Stimulated activated effector memory CD8-positive, alpha-beta T cell treated with anti-CD3 and anti-CD28 coated beads, Interleukin-12 subunit alpha, Interleukin-12 subunit beta, amount 100 ng/mL, for 72 hours (primary cell): ENCODE measurements around the gene TNK2.
"Not testable (repeated sequence)": the region's sequence is repeated elsewhere in the genome, so short reads cannot be mapped to it uniquely, and the experiment has no call there.

Source experiments
- ATAC-seq: fragments of 150-1000 bp; cut with Tn5 transposase; 2 replicates; pipeline ENCODE4 v1.10.0; 2021
- DNase-seq, 2 donors: peaks; one replicate each; pipeline ENCODE4 v3.0.0; 2021 to 2022; ENCODE audit warnings: low spot score in 2 of 2
- H3K27ac Mint-ChIP-seq: one replicate; pipeline ENCODE4 v1.8.0; 2022; ENCODE audit warnings: mild to moderate bottlenecking, mixed read lengths
- H3K36me3 Mint-ChIP-seq: one replicate; pipeline ENCODE4 v1.8.0; 2022; ENCODE audit warnings: mild to moderate bottlenecking, mixed read lengths
- H3K4me1 Mint-ChIP-seq: one replicate; pipeline ENCODE4 v1.8.0; 2022; ENCODE audit warnings: mixed read lengths
- H3K4me3 Mint-ChIP-seq: one replicate; pipeline ENCODE4 v1.8.0; 2022; ENCODE audit warnings: mild to moderate bottlenecking, mixed read lengths
- H3K9me3 Mint-ChIP-seq: one replicate; pipeline ENCODE4 v1.8.0; 2022; ENCODE audit warnings: mixed read lengths

The TNK2 gene

DNA sequence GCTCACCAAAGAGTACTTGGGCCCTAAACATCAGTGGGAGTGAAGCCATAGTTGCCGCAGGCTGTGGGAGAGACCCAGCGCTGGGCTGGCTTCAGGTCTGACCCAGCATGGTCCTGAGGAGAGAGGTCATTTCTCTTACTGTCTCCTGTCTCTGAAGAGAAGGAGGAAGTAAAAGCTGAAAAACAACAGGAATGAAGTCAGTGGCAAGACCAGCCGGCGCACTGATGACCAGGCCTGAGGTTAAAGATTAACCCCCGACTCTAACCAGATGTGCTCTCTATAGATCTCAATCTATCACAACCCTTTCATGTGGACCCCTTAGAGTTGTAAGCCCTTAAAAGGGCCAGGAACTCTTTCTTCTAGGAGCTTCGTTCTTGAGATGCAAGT, 24.7 kb upstream of the TNK2 start:
- not testable (repeated sequence) for DNase-seq, H3K4me3 Mint-ChIP-seq, H3K27ac Mint-ChIP-seq, ATAC-seq, H3K36me3 Mint-ChIP-seq, H3K4me1 Mint-ChIP-seq, H3K9me3 Mint-ChIP-seq

DNA sequence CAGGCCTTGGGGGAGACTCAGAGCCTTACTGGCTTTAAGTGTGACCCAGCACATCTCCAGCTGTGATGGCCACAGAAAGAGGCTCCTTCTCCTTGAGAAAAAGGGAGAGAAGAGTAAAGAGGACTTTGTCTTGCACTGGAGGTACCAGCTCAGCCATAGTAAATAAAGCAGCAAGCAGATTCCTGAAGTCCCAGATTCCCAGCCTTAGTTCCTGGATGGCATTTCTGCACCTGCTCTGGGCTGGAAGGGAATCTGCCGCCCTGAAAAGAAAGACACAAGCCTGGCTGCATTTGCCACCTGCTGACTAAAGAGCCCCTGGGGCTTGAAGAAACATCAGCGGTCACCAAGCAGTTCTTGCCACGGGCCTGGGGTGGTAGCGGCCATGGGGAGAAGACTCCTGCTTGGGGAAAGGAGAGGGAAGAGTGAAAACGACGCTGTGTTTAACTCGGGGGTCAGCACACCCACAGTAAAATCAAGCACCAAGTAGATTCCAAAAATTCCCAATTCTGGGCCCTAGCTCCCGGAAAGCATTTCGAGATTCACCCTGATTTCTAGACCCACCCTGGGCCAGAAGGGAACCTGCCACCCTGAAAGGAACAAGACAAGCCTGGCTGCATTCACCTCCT, 24.2 kb upstream of the TNK2 start:
- Mint-ChIP-seq H3K4me1 (no peaks in the 10 kb centered on the region), H3K4me3 (no peak overlapping the region), H3K36me3 (peaks cover under 1% of the 10 kb centered on the region), H3K27ac (no peak overlapping the region), H3K9me3 (no peaks in the 10 kb centered on the region)
- DNase-seq (no peak), ATAC-seq (no peak)

DNA sequence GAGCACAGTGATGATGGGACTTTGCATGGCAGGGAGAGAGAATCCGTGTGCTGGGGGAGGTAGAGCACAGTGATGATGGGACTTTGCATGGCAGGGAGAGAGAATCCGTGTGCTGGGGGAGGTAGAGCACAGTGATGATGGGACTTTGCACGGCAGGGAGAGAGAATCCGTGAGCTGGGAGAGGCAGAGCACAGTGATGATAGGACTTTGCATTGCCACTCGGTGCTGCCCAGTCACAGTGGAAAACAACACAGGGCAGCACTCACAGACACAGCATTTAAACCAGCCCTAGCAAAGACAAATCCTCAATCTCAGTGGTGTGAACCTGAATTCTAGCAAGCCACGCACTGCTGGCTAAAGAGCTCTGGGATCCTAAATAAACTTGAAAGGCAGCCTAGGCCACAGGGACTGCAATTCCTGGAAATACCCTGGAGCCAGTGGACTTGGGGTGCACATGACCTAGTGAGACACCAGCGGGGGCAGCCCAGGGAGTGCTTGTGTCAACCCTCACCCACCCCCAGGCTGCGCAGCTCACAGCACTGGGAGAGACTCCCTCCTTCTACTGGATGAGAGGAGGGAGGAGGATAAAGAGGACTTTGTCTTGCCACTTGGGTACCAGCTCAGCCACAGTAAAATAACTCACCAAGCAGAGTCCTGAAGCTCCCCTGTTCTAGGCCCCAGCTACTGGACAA, 23.4 kb upstream of the TNK2 start:
- no peak for ATAC-seq

DNA sequence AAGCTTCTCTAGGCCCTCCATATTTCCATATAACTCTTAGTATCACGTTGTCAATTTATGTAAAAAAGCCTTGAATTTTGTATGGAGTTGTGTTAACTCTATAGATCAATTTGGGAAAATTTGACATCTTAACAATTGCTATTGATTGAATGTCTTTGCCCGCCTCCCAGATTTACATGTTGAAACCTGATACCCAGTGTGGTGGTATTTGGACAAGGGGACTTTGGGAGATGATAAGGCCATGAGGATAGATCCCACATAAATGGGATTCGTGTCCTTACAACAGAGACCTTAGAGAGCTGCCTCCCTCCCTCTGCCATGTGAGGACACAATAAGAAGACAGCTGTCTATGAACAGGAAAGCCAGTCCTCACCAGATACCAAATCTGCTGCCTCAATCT, 21.1 kb upstream of the TNK2 start:
- DNase-seq = no peak

More for the DNA sequence above, 23.4 kb upstream of the TNK2 start:
- H3K27ac Mint-ChIP-seq = peak overlapping the region; percentile 43
- H3K4me1 Mint-ChIP-seq = no peaks in the 10 kb centered on the region
- no peaks in the 10 kb centered on the region for H3K9me3 Mint-ChIP-seq
- DNase-seq = no peak
- no peaks in the 10 kb centered on the region for H3K36me3 Mint-ChIP-seq
- H3K4me3 Mint-ChIP-seq = no peak overlapping the region

GRCh38 chr3:195921334-195921791, 13.0 kb upstream of the TNK2 start:
- no peak for ATAC-seq
- Mint-ChIP-seq H3K4me3 (no peak overlapping the region), H3K27ac (no peak overlapping the region), H3K36me3 (no peaks in the 10 kb centered on the region), H3K9me3 (no peaks in the 10 kb centered on the region), H3K4me1 (peaks cover 4% of the 10 kb centered on the region)
- DNase-seq = no peak

More for the DNA sequence above, 21.1 kb upstream of the TNK2 start:
- Mint-ChIP-seq H3K27ac (no peak overlapping the region), H3K36me3 (no peaks in the 10 kb centered on the region), H3K9me3 (no peaks in the 10 kb centered on the region), H3K4me1 (no peaks in the 10 kb centered on the region), H3K4me3 (no peak overlapping the region)
- ATAC-seq = no peak

DNA sequence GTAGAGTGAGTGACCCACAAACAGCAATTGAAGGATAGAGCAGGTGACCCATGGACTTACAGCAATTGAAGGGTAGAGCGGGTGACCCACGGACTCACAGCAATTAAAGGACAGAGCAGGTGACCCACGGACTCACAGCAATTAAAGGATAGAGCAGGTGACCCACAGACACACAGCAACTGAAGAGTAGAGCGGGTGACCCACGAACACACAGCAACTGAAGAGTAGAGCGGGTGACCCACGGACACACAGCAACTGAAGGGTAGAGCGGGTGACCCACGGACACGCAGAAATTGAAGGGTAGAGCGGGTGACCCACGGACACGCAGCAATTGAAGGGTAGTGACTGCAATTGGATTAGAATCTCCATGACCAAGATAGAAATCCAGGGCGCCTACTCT, 9.8 kb upstream of the TNK2 start:
- Mint-ChIP-seq H3K9me3 (no peaks in the 10 kb centered on the region), H3K4me3 (no peak overlapping the region), H3K27ac (no peak overlapping the region), H3K36me3 (peaks cover 5% of the 10 kb centered on the region), H3K4me1 (peaks cover 18% of the 10 kb centered on the region)
- DNase-seq (no peak), ATAC-seq (no peak)

DNA sequence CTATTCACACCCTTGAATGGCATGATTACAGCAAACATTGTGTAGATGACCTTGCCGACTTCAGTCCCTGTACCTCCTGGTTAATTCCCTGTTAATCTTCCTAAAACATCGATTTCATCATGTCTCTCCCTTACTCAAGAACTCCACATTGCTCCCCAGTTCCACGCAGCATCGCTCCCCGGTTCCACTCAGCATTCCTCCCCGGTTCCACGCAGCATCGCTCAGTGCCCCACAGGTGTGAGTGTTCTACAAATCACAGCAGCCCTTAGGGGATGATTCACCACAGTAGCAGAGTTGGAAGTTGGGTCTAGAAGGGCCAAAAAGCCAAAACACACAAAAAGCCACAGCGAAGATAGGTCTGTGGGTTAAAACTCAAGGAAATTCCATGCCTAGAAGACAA, 8.6 kb upstream of the TNK2 start:
- no peaks in the 10 kb centered on the region for H3K9me3 Mint-ChIP-seq
- no peak for DNase-seq

DNA sequence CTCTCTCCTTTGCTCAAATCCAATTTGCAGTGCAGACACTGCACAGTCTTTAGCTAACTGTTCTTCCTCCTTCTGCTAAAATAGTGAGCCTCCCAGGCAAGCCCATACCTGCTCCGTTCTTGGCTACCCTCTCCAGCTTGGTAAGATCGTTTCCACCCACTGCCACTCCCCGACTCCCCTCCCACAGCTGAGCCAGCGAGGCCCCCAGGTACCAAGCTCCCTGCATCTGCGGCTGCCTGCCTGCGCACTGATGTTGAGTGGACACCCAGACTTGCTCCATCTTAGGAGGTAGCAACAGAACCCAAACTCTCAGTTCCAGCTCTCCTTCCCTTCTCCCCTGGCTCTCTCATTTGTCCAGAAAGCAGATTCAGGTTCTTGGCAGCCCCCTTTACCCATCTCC, 7.9 kb upstream of the TNK2 start:
- DNase-seq (no peak), ATAC-seq (no peak)
- no peaks in the 10 kb centered on the region for H3K9me3 Mint-ChIP-seq
- H3K27ac Mint-ChIP-seq = peak overlapping the region; percentile 30
- H3K4me3 Mint-ChIP-seq = no peak overlapping the region
- H3K36me3 Mint-ChIP-seq = peaks cover 5% of the 10 kb centered on the region
- peaks cover 18% of the 10 kb centered on the region for H3K4me1 Mint-ChIP-seq

More for the DNA sequence above, 8.6 kb upstream of the TNK2 start:
- H3K27ac Mint-ChIP-seq = peak overlapping the region; percentile 30
- ATAC-seq = no peak
- peaks cover 18% of the 10 kb centered on the region for H3K4me1 Mint-ChIP-seq
- H3K36me3 Mint-ChIP-seq = peaks cover 5% of the 10 kb centered on the region
- H3K4me3 Mint-ChIP-seq = no peak overlapping the region

DNA sequence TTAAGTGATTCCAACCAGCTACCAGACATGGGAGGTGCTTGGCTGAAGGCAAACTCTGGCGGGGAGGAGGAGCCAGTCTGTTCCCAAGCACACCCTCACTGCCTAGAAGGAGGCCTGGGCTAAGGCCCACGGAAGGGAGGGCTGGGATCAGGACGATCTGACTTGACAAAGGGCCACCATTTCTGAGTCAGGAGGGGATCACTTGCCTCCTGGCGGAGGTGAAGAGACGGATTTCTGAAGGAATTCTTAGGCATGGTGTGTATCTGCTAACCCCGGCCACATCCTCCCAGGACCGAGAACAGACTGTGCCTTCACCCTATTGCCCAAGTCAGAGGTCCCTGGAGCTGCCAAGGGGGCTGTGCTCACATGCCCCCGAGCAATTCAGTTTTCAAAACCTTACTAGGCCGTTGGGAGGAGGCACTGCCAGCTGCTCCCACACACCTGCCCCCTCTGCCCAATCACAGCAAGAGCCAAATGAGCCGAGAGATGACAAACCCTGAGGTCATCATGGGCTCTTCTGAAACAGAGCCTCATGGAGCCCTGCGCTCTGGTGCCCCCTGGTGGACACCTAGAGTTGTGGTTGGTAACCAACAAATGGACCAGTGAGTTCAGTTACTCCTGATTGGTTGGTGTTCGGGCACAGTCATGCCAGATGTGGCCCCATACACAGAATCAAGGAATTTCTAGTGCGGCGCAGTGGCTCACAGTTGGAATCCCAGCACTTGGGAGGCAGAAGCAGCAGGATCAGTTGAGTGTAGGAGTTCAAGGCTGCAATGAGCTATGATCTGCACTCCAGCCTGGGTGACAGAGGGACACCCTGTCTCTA, 6.5 kb upstream of the TNK2 start:
- DNase-seq (peak; percentile 92 to 97), ATAC-seq (peak; percentile 99)
- Mint-ChIP-seq H3K4me1 (peaks cover 18% of the 10 kb centered on the region), H3K27ac (peak overlapping the region; percentile 75), H3K4me3 (peak overlapping the region; percentile 21), H3K9me3 (no peaks in the 10 kb centered on the region), H3K36me3 (peaks cover 5% of the 10 kb centered on the region)

DNA sequence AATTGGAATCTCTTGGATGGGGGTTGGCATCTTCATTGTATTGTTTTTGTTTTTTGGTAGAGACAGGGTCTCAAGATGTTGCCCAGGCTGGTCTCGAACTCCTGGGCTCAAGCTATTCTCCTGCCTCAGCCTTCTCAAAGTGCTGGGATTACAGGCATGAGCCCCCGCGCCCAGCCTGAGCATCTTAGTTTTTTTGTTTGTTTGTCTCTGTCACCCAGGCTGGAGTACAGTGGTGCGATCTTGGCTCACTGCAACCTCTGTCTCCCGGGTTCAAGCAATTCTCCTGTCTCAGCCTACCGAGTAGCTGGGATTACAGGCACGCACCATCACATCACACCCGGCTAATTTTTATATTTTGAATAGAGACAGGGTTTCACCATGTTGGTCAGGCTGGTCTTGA, 5.8 kb upstream of the TNK2 start:
- not testable (repeated sequence) for ATAC-seq, DNase-seq, H3K9me3 Mint-ChIP-seq, H3K36me3 Mint-ChIP-seq
- Mint-ChIP-seq H3K27ac (peak overlapping the region; percentile 75), H3K4me1 (peaks cover 18% of the 10 kb centered on the region), H3K4me3 (peak overlapping the region; percentile 21)

DNA sequence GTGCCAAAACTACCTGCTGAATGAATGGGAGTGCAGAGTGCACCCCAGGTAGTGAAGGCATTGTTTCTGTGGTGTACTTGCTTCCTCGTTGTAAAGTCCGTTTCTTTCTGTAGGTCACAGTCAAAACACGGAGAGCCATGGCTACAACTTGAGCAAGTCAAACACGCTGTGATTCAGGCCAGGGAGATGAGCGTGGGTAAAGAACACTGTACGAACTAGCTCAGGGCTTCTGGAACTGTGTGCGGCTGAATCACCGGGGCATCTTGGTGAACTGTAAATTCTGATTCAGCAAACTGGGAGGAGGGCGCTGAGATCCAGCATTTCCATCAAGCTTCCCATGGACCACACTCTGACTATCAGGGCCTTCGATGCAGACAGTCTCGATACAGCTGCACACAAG, 5.0 kb upstream of the TNK2 start:
- Mint-ChIP-seq H3K36me3 (peaks cover 6% of the 10 kb centered on the region), H3K4me3 (no peak overlapping the region), H3K4me1 (peaks cover 18% of the 10 kb centered on the region), H3K9me3 (no peaks in the 10 kb centered on the region), H3K27ac (no peak overlapping the region)
- no peak for DNase-seq
- ATAC-seq = no peak

GRCh38 chr3:195911946-195912270, 3.6 kb upstream of the TNK2 start:
- H3K4me3 Mint-ChIP-seq = no peak overlapping the region
- ATAC-seq (no peak), DNase-seq (no peak)
- H3K9me3 Mint-ChIP-seq = no peaks in the 10 kb centered on the region
- H3K4me1 Mint-ChIP-seq = peaks cover 30% of the 10 kb centered on the region
- peaks cover 21% of the 10 kb centered on the region for H3K36me3 Mint-ChIP-seq
- no peak overlapping the region for H3K27ac Mint-ChIP-seq

DNA sequence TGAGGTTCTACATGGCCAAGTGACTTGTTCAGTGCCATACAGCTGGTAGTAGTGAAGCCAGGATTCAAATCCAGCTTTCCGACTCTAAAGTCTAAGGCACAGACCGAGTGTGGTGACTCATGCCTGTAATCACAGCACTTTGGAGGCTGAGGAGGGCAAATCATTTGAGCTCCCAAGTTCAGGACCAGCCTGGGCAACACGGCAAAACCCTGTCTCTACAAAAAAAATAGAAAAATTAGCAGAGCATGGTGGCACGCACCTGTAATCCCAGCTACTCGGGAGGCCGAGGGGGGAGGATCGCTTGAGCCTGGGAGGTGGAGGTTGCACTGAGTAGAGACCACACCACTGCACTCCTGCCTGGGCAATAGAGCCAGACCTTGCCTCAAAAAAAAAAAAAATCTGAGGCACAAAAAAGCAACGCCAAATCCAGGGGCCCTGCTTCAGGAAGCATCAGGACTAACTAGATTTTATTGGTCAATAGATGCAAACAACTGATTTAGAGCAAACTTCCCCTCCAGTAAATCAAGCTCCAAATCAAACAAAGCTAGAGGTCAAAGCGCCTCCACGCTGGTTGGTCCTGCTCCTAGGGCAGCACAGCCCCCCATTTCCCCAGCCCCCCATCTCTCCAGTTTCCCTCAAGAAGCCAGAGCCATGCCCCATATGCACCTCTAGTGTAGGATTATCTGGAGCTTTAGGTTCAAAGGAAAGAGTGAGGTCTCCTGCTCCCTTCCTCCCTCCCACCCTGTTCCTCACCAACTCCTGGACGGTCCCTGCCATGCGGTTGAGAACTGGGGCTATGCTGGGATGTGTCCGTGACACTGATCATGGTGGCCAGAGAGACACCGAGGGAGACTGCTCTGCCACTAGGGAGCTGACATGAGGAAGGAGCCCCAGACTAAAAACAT, 2.9 kb upstream of the TNK2 start:
- Mint-ChIP-seq H3K4me3 (no peak overlapping the region), H3K4me1 (peaks cover 32% of the 10 kb centered on the region), H3K9me3 (no peaks in the 10 kb centered on the region), H3K36me3 (peaks cover 27% of the 10 kb centered on the region), H3K27ac (no peak overlapping the region)
- ATAC-seq (no peak), DNase-seq (no peak)

- H3K4me1 Mint-ChIP-seq = peaks cover 39% of the 10 kb centered on the region
- no peak for DNase-seq
- no peaks in the 10 kb centered on the region for H3K9me3 Mint-ChIP-seq
- peaks cover 34% of the 10 kb centered on the region for H3K36me3 Mint-ChIP-seq
- H3K27ac Mint-ChIP-seq = no peak overlapping the region
- ATAC-seq = no peak
- H3K4me3 Mint-ChIP-seq = peak overlapping the region; percentile 55
Observed at GRCh38 chr3:195910499-195910845, 2.1 kb upstream of the TNK2 start.
